DOHH2 (cell line): Measurements from ENCODE around the gene AGGF1.

Experiments
- EZH2phosphoT487 ChIP-seq: fragments of 200-600 bp; sonication (generic); IDR thresholded peaks from 2 replicates; pipeline ENCODE4 v1.6.1; 2017; ENCODE audit warnings: borderline replicate concordance, mild to moderate bottlenecking, antibody characterized with exemption, low read length, moderate library complexity, mixed read lengths
- TF ChIP-seq, protein P1 (sequence below): fragments of 200-600 bp; sonication (generic); IDR thresholded peaks from one replicate; pipeline ENCODE4 v1.5.1; 2014; ENCODE audit warnings: antibody characterized with exemption, mild to moderate bottlenecking, low read depth, low read length; ENCODE audit not compliant: poor library complexity, severe bottlenecking

DNA sequence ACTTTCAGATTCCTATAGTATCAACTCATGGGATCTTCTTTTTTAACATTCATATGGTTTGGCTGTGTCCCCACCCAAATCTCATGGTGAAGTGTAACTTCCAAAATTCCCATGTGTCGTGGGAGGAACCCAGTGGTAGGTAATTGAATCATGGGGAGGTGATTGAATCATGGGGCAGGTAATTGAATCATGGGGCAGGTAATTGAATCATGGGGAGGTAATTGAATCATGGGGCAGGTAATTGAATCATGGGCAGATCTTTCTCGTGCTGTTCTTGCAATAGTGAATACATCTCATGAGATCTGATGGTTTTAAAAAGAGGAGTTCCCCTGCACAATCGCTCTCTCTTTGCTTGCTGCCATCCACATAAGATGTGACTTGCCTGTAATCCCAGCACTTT, 21.8 kb upstream of the AGGF1 start:
- TF ChIP-seq, protein P1, sequence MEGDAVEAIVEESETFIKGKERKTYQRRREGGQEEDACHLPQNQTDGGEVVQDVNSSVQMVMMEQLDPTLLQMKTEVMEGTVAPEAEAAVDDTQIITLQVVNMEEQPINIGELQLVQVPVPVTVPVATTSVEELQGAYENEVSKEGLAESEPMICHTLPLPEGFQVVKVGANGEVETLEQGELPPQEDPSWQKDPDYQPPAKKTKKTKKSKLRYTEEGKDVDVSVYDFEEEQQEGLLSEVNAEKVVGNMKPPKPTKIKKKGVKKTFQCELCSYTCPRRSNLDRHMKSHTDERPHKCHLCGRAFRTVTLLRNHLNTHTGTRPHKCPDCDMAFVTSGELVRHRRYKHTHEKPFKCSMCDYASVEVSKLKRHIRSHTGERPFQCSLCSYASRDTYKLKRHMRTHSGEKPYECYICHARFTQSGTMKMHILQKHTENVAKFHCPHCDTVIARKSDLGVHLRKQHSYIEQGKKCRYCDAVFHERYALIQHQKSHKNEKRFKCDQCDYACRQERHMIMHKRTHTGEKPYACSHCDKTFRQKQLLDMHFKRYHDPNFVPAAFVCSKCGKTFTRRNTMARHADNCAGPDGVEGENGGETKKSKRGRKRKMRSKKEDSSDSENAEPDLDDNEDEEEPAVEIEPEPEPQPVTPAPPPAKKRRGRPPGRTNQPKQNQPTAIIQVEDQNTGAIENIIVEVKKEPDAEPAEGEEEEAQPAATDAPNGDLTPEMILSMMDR: no peak
- TF ChIP-seq EZH2phosphoT487: no peak
